K562 (cell line): ENCODE data around the gene LRRC27. TPM values are rescaled to one million over a fixed set of nuclear protein-coding genes. Genes with fewer than 3 reads are reported as not detected.

Experiments
- ATAC-seq: fragments of 200-7000 bp; cut with Tn5 transposase; 3 replicates; pipeline ENCODE4 v1.9.1; 2020; ENCODE audit warnings: moderate library complexity
- BruUV-seq: library from RNA; stranded (reverse); fragments of 400-500 nt; replicated peaks from 2 replicates; lab custom pipeline; 2021; lab: Mats Ljungman, UMichigan
- CTCF ChIA-PET: fragments of 300-600 bp; formaldehyde crosslinking; extraction: SDS; loops from one replicate; lab custom pipeline; 2021; ENCODE audit warnings: low intra/inter-chr PET ratio; lab: Yijun Ruan, JAX
- POLR2A ChIA-PET: fragments of 300-600, 350-650 bp; sonication (Branson Sonifier 250); formaldehyde crosslinking; extraction: SDS; loops from one replicate; lab custom pipeline; 2021; ENCODE audit warnings: antibody characterized with exemption, inconsistent platforms; lab: Yijun Ruan, JAX
- DNase-seq, 4 experiments: peaks; one replicate each; pipeline versions ENCODE4 v3.0.0 to v3.0.0-alpha.2; 2011 to 2018; ENCODE audit warnings: low spot score in 3 of 4, mixed read lengths in 3 of 4; ENCODE audit errors: extremely low read depth in 1 of 4
- FAIRE-seq: peaks from 2 replicates; lab custom pipeline; 2011; peaks lifted over from hg19 to GRCh38; lab: Jason Lieb, UNC
- H2AFZ ChIP-seq: 2 replicates; pipeline ENCODE4 v1.6.0; 2011; ENCODE audit warnings: low read depth, low read length, control low read depth, inconsistent platforms
- H3K27ac ChIP-seq: fragments of 200-600 bp; 3 replicates; pipeline ENCODE4 v1.8.0; 2011; ENCODE audit warnings: low read depth, mild to moderate bottlenecking, control low read depth, inconsistent platforms, low read length, moderate library complexity, mixed read lengths; ENCODE audit errors: extremely low read depth
- H3K27me3 ChIP-seq, 2 experiments: fragments of 300-600 bp in 1 of 2; 2 replicates in 1 of 2; 3 replicates in 1 of 2; pipeline versions ENCODE4 v1.6.0 to v1.8.0; 2011; ENCODE audit warnings: inconsistent platforms in 2 of 2, low read length in 2 of 2, mild to moderate bottlenecking in 1 of 2, mixed read lengths in 1 of 2, moderate library complexity in 1 of 2; ENCODE audit not compliant: control insufficient read depth in 2 of 2, insufficient read depth in 2 of 2
- H3K36me3 ChIP-seq: fragments of 300-600 bp; 3 replicates; pipeline ENCODE4 v1.8.0; 2011; ENCODE audit warnings: mild to moderate bottlenecking, low read length, inconsistent platforms; ENCODE audit not compliant: control insufficient read depth, insufficient read depth
- H3K4me1 ChIP-seq, 2 experiments: fragments of 200-600 bp in 1 of 2; replicated peaks in 1 of 2; 2 replicates in 1 of 2; 3 replicates in 1 of 2; pipeline versions ENCODE4 v1.5.1 to v1.8.0; 2011; ENCODE audit warnings: inconsistent platforms in 2 of 2, low read length in 2 of 2, mild to moderate bottlenecking in 1 of 2, mixed read lengths in 1 of 2, moderate library complexity in 1 of 2; ENCODE audit not compliant: control insufficient read depth in 2 of 2, insufficient read depth in 2 of 2
- H3K4me2 ChIP-seq: 2 replicates; pipeline ENCODE4 v1.6.1; 2011; ENCODE audit warnings: low read length, control low read depth, inconsistent platforms, mixed read lengths; ENCODE audit not compliant: insufficient read depth
- H3K4me3 ChIP-seq: fragments of 200-600 bp; sonication (generic), shearing (Covaris generic); 2 replicates; pipeline ENCODE4 v1.5.1; 2016; ENCODE audit warnings: control low read depth, inconsistent platforms
- H3K79me2 ChIP-seq: fragments of 200-600 bp; 3 replicates; pipeline ENCODE4 v1.8.0; 2011; ENCODE audit warnings: low read length, inconsistent platforms; ENCODE audit not compliant: control insufficient read depth, insufficient read depth
- H3K9ac ChIP-seq, 2 experiments: 2 replicates each; pipeline versions ENCODE4 v1.6.0 to v1.6.1; 2011; ENCODE audit warnings: low read depth in 2 of 2, low read length in 2 of 2, control low read depth in 1 of 2, inconsistent platforms in 1 of 2, mild to moderate bottlenecking in 1 of 2, mixed read lengths in 1 of 2; ENCODE audit not compliant: insufficient read depth in 1 of 2
- H3K9me1 ChIP-seq: one replicate; pipeline ENCODE4 v1.6.0; 2011; ENCODE audit warnings: inconsistent platforms, mild to moderate bottlenecking, low read length, moderate library complexity; ENCODE audit not compliant: control insufficient read depth, insufficient read depth
- H3K9me3 ChIP-seq: replicated peaks from 2 replicates; pipeline ENCODE4 v1.5.1; 2011; ENCODE audit warnings: low read depth, low read length, inconsistent platforms; ENCODE audit not compliant: control insufficient read depth, insufficient read depth
- H4K20me1 ChIP-seq: replicated peaks from 2 replicates; pipeline ENCODE4 v1.6.1; 2011; ENCODE audit warnings: low read length, inconsistent platforms, mixed read lengths; ENCODE audit not compliant: control insufficient read depth, insufficient read depth
- BHLHE40 ChIP-seq: IDR thresholded peaks from 2 replicates; pipeline ENCODE4 v1.6.1; 2011; ENCODE audit warnings: low read length, improper control_type of control experiment
- HMBOX1 ChIP-seq: sonication (generic); IDR thresholded peaks from 2 replicates; pipeline ENCODE4 v1.6.1; 2016
- NRF1 ChIP-seq, 2 experiments: fragments of 450-650 bp; IDR thresholded peaks in 1 of 2; conservative IDR thresholded peaks in 1 of 2; 2 replicates each; pipeline ENCODE4 v1.6.1; 2014; ENCODE audit warnings: mild to moderate bottlenecking in 2 of 2
- TCF3 ChIP-seq: sonication (generic); formaldehyde crosslinking; IDR thresholded peaks from 2 replicates; pipeline ENCODE4 v1.4.0; 2020; ENCODE audit warnings: mild to moderate bottlenecking, missing genetic modification reagents
- ZNF431 ChIP-seq: sonication (generic); formaldehyde crosslinking; IDR thresholded peaks from 2 replicates; pipeline ENCODE4 v1.8.0; 2022; ENCODE audit warnings: mild to moderate bottlenecking, missing genetic modification reagents
- ZNF586 ChIP-seq: fragments of 450-650 bp; formaldehyde crosslinking; conservative IDR thresholded peaks from 2 replicates; pipeline ENCODE4 v1.4.0; 2020; ENCODE audit warnings: mild to moderate bottlenecking, moderate library complexity
- ZNF766 ChIP-seq: fragments of 200-800 bp; sonication (Bioruptor generic); conservative IDR thresholded peaks from 2 replicates; pipeline ENCODE4 v1.6.1; 2016; ENCODE audit warnings: missing genetic modification characterization, missing compliant biosample characterization
- WGBS: fragments of 100-300 bp; shearing (Covaris generic); methylation state at CpG from one replicate; pipeline ENCODE4 v1.1.6; 2016; ENCODE audit warnings: low coverage, mixed read lengths; ENCODE audit not compliant: insufficient coverage; ENCODE audit errors: missing lambda C conversion rate; 5-methylcytosine and 5-hydroxymethylcytosine counted together
- in situ Hi-C: fragments of 300-500 bp; cut with MboI; formaldehyde crosslinking; loops from 4 replicates; pipeline ENCODE4 v1.15.0; 2018; ENCODE audit warnings: inconsistent platforms, mixed read lengths
- intact Hi-C: fragments of 100-400 bp; cut with micrococcal nuclease; formaldehyde crosslinking; loops from 2 replicates; pipeline ENCODE4 v1.14.2; 2022
- polyA plus RNA-seq, 8 experiments: library from polyadenylated mRNA; depleted of rRNA in 4 of 8; stranded (reverse) in 5 of 8; unstranded in 3 of 8; fragments of >200 nt; fragmentation: Nextera tagmentation in 2 of 8; fragmentation: Illumina TruSeq in 1 of 8; extraction: Ambion mirVana in 2 of 8; extraction: Trizol in 1 of 8; gene quantifications; 2 replicates each; pipeline versions ENCODE4 v1.2.1 to v1.2.3, GENCODE V29; 2011 to 2014; ENCODE audit warnings: inconsistent platforms in 1 of 8, missing spikeins in 1 of 8
- total RNA-seq, 7 experiments: library from RNA; depleted of rRNA in 6 of 7; stranded (reverse); fragments of >200 nt in 6 of 7; fragmentation: Illumina TruSeq in 2 of 7; extraction: Trizol in 2 of 7; gene quantifications; 2 replicates each; pipeline versions ENCODE4 v1.2.1 to v1.2.3, GENCODE V29; 2011 to 2021; ENCODE audit warnings: low replicate concordance in 1 of 7

LRRC27 gene
- total and polyA plus RNA-seq, 9 of the 15 experiments (the other 6 are each of a cell fraction or from before 2014, with no cell fraction given) = 0.10 to 2.7 (median 1.4) TPM

- TF ChIP-seq BHLHE40 (peak; percentile 66), ZNF431 (CRISPR knock-in tag) (peak; percentile 86), TCF3 (CRISPR knock-in tag) (no peak)
- TF ChIP-seq, all 486 proteins: peak for 2
- ChIA-PET CTCF (no interaction called here), POLR2A (interaction anchor here (0.8 kb wide), 1 partner anchor 13 kb away, joined by 3 read pairs; no protein-coding TSS in a partner anchor)
- FAIRE-seq (no peak), DNase-seq (no peak), ATAC-seq (no peak)
- Histone ChIP-seq H3K27me3 (no peaks in the 10 kb centered on the region), H3K4me3 (no peak overlapping the region), H3K4me1 (peaks cover 18 to 24% of the 10 kb centered on the region in 2 experiments; a peak in 4 of 5 replicates), H3K4me2 (no peak overlapping the region), H3K79me2 (peaks cover 61% of the 10 kb centered on the region), H3K9me1 (peaks cover 5% of the 10 kb centered on the region), H3K9me3 (no peaks in the 10 kb centered on the region), H3K36me3 (peaks cover 44% of the 10 kb centered on the region; the same call in 2 of the 3 replicates), H3K27ac (no peak overlapping the region), H4K20me1 (peaks cover 13% of the 10 kb centered on the region), H3K9ac (no peak overlapping the region), H2AFZ (no peak overlapping the region)
- WGBS = 21% methylated on average over 4 of the region's 4 CpGs
- in situ Hi-C loops (no loop called here), intact Hi-C loops (no loop called here)
- no TSS peak for BruUV-seq
Observed at GRCh38 chr10:132326925-132327324, 5.1 kb upstream of the LRRC27 start.

GRCh38 chr10:132328106-132328505, 3.9 kb upstream of the LRRC27 start:
- in situ Hi-C loops = no loop called here
- WGBS = 17% methylated on average over 9 of the region's 9 CpGs

More at GRCh38 chr10:132328106-132328505, 3.9 kb upstream of the LRRC27 start:
- peak; percentile 5; the same call in 1 of the 3 replicates for ATAC-seq
- peak; percentile 47 to 49; a peak in 3 of 4 replicates for TF ChIP-seq NRF1 (conservative IDR thresholded peaks at IDR 0.05 in 1 of 2, IDR thresholded peaks at IDR 0.05 in 1 of 2)
- TF ChIP-seq ZNF586 (CRISPR knock-in tag) = no peak
- TF ChIP-seq HMBOX1 = peak; percentile 25; the same call in 1 of the 2 replicates
- peak; percentile 58; the same call in 1 of the 2 replicates for TF ChIP-seq ZNF766 (CRISPR knock-in tag)
- H2AFZ ChIP-seq = no peak overlapping the region
- no peak for FAIRE-seq
- H3K4me1 ChIP-seq = peaks cover 25 to 29% of the 10 kb centered on the region in 2 experiments; a peak in 4 of 5 replicates
- H3K9me1 ChIP-seq = peaks cover 5% of the 10 kb centered on the region
- H3K27me3 ChIP-seq = no peaks in the 10 kb centered on the region
- 0 out of 3 replicates have a peak overlapping the region, but pooled peaks have one; percentile 31 for H3K27ac ChIP-seq
- H3K79me2 ChIP-seq = peaks cover 61% of the 10 kb centered on the region
- H3K9me3 ChIP-seq = no peaks in the 10 kb centered on the region
- intact Hi-C loops = no loop called here
- DNase-seq = peak in 2 of 4 experiments; percentile 30 to 48
- BruUV-seq = no TSS peak
- ChIA-PET POLR2A (no interaction called here), CTCF (no interaction called here)
- H3K4me2 ChIP-seq = peak overlapping the region; percentile 66
- no peak overlapping the region for H3K9ac ChIP-seq
- H4K20me1 ChIP-seq = peaks cover 13% of the 10 kb centered on the region
- H3K4me3 ChIP-seq = no peak overlapping the region; the same call in 1 of the 2 replicates
- H3K36me3 ChIP-seq = peaks cover 44% of the 10 kb centered on the region; the same call in 2 of the 3 replicates
